GM21528 (cell line): ENCODE data around the gene USB1.

Source experiments
- ATAC-seq: cut with Tn5 transposase; IDR thresholded peaks from one replicate; pipeline ENCODE4 v1.9.1; 2021; ENCODE audit warnings: mild to moderate bottlenecking, moderate library complexity; ENCODE audit not compliant: unreplicated experiment, low FRiP score

The USB1 gene

GRCh38 chr16:58030136-58030840 is 29.1 kb downstream of the USB1 start:
- ATAC-seq = no peak

- ATAC-seq = no peak
Observed at GRCh38 chr16:58031016-58031800, 30.0 kb downstream of the USB1 start.

- ATAC-seq = no peak
Observed at GRCh38 chr16:58032710-58033293, 31.6 kb downstream of the USB1 start.

- ATAC-seq = no peak
Observed at GRCh38 chr16:58034128-58034685, 33.0 kb downstream of the USB1 start.

- no peak for ATAC-seq
Observed at GRCh38 chr16:58034774-58035173, 33.6 kb downstream of the USB1 start.

- no peak for ATAC-seq
Observed at GRCh38 chr16:58035356-58036170, 34.4 kb downstream of the USB1 start.

GRCh38 chr16:58036943-58037342 is 35.7 kb downstream of the USB1 start:
- ATAC-seq = no peak

- no peak for ATAC-seq
Observed at GRCh38 chr16:58037365-58038057, 36.3 kb downstream of the USB1 start.

- ATAC-seq = no peak
Observed at GRCh38 chr16:58038219-58038641, 37.0 kb downstream of the USB1 start.

GRCh38 chr16:58039829-58040495 is 38.8 kb downstream of the USB1 start:
- no peak for ATAC-seq

GRCh38 chr16:58040496-58040846 is 39.3 kb downstream of the USB1 start:
- ATAC-seq = no peak

GRCh38 chr16:58040945-58041627 is 39.9 kb downstream of the USB1 start:
- no peak for ATAC-seq

- no peak for ATAC-seq
Observed at GRCh38 chr16:58041628-58041955, 40.4 kb downstream of the USB1 start.

- no peak for ATAC-seq
Observed at GRCh38 chr16:58042001-58042885, 41.0 kb downstream of the USB1 start.

- ATAC-seq = no peak
Observed at GRCh38 chr16:58042886-58043515, 41.8 kb downstream of the USB1 start.

GRCh38 chr16:58043571-58044155 is 42.5 kb downstream of the USB1 start:
- no peak for ATAC-seq
